ENCODE data around the gene LARP4. TPM values are rescaled to one million over a fixed set of nuclear protein-coding genes. Genes with fewer than 3 reads are reported as not detected.
"Not testable (repeated sequence)": the region's sequence is repeated elsewhere in the genome, so short reads cannot be mapped to it uniquely, and the experiment has no call there.

LARP4 gene
- total and polyA plus RNA-seq, 9 of the 15 experiments (the other 6 are each of a cell fraction or from before 2014, with no cell fraction given): 31.6 to 84.5 (median 52.4) TPM

DNA sequence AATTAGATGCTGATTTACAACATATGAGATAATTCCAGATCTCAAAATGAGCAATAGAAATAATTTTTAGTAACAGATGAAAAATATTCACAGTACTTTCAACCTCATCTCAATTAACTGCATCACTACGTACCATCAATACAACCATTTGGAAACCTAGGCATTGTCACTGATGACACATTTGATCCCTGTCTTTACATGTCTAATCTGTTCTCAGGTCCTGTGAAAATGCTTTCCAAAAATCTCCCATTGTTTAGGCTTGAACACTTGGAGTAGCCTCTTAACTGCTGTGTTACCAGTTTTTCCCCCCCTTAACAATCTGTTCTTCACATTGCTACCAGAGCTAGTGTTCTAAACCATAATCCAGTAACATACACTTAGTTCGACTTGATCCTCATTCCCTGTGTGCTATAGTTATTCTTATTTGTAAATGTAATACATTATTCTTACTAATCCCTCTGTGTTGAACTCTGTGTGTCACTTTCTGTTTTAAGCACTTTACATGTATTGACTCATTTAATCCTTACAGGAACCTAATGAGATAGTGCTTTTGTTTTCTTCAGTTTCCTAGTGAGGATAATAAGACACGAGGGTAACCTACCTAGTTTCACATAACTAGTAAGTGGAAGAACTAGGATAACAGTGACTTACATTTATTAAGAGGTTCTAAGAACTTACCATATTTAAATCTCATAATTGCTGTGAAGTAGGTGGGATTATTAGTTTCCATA is 41.7 kb downstream of the LARP4 start:
- ATAC-seq (no peak), DNase-seq (ENCODE audit: extremely low read depth in 1 of 4, low spot score in 3 of 4) (no peak), FAIRE-seq (no peak)
- Histone ChIP-seq H2AFZ (ENCODE audit: low read depth, low read length) (no peak overlapping the region), H3K36me3 (ENCODE audit: control insufficient read depth, insufficient read depth, low read length) (peaks cover 89% of the 10 kb centered on the region), H3K4me1 (replicated peaks in 1 of 2; ENCODE audit: control insufficient read depth in 2 of 2, insufficient read depth in 2 of 2, low read length in 2 of 2) (no peaks in the 10 kb centered on the region), H3K4me2 (ENCODE audit: insufficient read depth, low read length) (no peak overlapping the region), H3K27me3 (ENCODE audit: control insufficient read depth in 2 of 2, insufficient read depth in 2 of 2, low read length in 2 of 2) (no peaks in the 10 kb centered on the region), H4K20me1 (replicated peaks; ENCODE audit: control insufficient read depth, insufficient read depth, low read length) (no peaks in the 10 kb centered on the region), H3K9me1 (ENCODE audit: control insufficient read depth, insufficient read depth, low read length) (no peaks in the 10 kb centered on the region), H3K9me3 (replicated peaks; ENCODE audit: control insufficient read depth, insufficient read depth, low read depth, low read length) (no peaks in the 10 kb centered on the region), H3K27ac (ENCODE audit: extremely low read depth, low read depth, low read length) (no peak overlapping the region), H3K9ac (ENCODE audit: insufficient read depth in 1 of 2, low read depth in 2 of 2, low read length in 2 of 2) (no peak overlapping the region), H3K79me2 (ENCODE audit: control insufficient read depth, insufficient read depth, low read length) (0 out of 3 replicates have a peak, but pooled peaks cover 2% of the 10 kb centered on the region), H3K4me3 (no peak overlapping the region)
- ChIA-PET CTCF (ENCODE audit: low intra/inter-chr PET ratio) (no interaction called here), POLR2A (no interaction called here)
- in situ Hi-C loops (cut with MboI) (no loop called here), intact Hi-C loops (cut with micrococcal nuclease) (no loop called here)
- BruUV-seq (replicated peaks): TSS peak; percentile 2
- 85% methylated on average over 3 of the region's 3 CpGs for WGBS (ENCODE audit: insufficient coverage, low coverage, missing lambda C conversion rate)
- TF ChIP-seq ZNF277 (CRISPR knock-in tag; IDR thresholded peaks at IDR 0.05; ENCODE audit: borderline replicate concordance): no peak
- no peak for TF ChIP-seq KAT8 (IDR thresholded peaks at IDR 0.05; ENCODE audit: low read depth)
- no peak for TF ChIP-seq NFE2 (IDR thresholded peaks at IDR 0.05; ENCODE audit: low read depth)
- TF ChIP-seq HNRNPH1 (optimal IDR thresholded peaks at IDR 0.05; ENCODE audit: low read depth, low read length): no peak

DNA sequence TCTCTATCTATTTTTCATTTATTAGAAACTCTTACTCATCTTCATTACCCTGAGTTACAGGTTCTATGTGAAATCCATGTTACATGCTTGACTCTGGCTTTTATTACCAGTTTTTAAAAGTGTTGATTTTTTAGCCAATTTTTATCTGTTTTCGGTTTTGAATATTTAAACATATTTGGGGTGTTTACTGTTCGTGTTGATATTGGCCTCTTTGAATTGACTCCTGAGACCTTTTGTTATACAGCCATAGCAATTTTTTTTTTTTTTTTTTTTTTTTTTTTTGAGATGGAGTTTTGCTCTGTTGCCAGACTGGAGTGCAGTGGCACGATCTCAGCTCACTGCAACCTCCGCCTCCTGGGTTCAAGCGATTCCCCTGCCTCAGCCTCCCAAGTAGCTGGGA is 49.0 kb downstream of the LARP4 start:
- CTCF ChIA-PET (ENCODE audit: low intra/inter-chr PET ratio); FAIRE-seq; H3K4me3 ChIP-seq; in situ Hi-C loops (cut with MboI); BruUV-seq (replicated peaks); H2AFZ ChIP-seq (ENCODE audit: low read depth, low read length); H3K27ac ChIP-seq (ENCODE audit: extremely low read depth, low read depth, low read length); H3K9ac ChIP-seq (ENCODE audit: insufficient read depth in 1 of 2, low read depth in 2 of 2, low read length in 2 of 2); POLR2A ChIA-PET; H4K20me1 ChIP-seq (replicated peaks; ENCODE audit: control insufficient read depth, insufficient read depth, low read length); H3K27me3 ChIP-seq (ENCODE audit: control insufficient read depth in 2 of 2, insufficient read depth in 2 of 2, low read length in 2 of 2); intact Hi-C loops (cut with micrococcal nuclease); ATAC-seq; DNase-seq (ENCODE audit: extremely low read depth in 1 of 4, low spot score in 3 of 4); H3K79me2 ChIP-seq (ENCODE audit: control insufficient read depth, insufficient read depth, low read length); H3K4me1 ChIP-seq (replicated peaks in 1 of 2; ENCODE audit: control insufficient read depth in 2 of 2, insufficient read depth in 2 of 2, low read length in 2 of 2); H3K4me2 ChIP-seq (ENCODE audit: insufficient read depth, low read length); H3K9me3 ChIP-seq (replicated peaks; ENCODE audit: control insufficient read depth, insufficient read depth, low read depth, low read length); H3K9me1 ChIP-seq (ENCODE audit: control insufficient read depth, insufficient read depth, low read length): not testable (repeated sequence)
- 95% methylated on average over 2 of the region's 5 CpGs for WGBS (ENCODE audit: insufficient coverage, low coverage, missing lambda C conversion rate)
- H3K36me3 ChIP-seq (ENCODE audit: control insufficient read depth, insufficient read depth, low read length): peaks cover 76% of the 10 kb centered on the region
